GM10847 (cell line): ENCODE results near the gene SLC6A12.

Source experiments
- POLR2A ChIP-seq: IDR thresholded peaks from 2 replicates; pipeline ENCODE4 v1.6.1; 2011; ENCODE audit not compliant: insufficient read length; ENCODE audit errors: extremely low read depth

The SLC6A12 gene

DNA sequence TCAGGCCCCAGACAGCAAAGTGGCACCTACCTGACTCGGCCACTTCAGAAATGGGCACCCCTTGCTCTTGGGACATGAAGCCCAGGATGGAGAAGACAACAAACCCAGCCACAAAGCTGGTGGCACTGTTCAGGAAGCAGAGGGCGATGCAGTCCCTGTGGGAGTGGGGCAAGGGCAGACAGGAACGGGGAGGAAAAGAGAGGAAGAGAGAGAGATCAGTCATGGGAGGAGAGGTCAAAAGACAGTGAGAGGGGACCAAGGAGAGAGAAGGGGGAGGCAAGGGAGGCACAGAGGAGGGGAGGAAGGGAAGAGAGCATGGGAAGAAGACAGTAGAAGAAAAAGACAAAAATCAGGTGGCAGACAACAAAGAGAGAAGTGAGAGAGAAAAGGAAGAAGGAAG is 16.6 kb downstream of the SLC6A12 start:
- TF ChIP-seq POLR2A, result no peak

- TF ChIP-seq POLR2A, result no peak
Observed at GRCh38 chr12:196436-196835, 17.5 kb downstream of the SLC6A12 start.

DNA sequence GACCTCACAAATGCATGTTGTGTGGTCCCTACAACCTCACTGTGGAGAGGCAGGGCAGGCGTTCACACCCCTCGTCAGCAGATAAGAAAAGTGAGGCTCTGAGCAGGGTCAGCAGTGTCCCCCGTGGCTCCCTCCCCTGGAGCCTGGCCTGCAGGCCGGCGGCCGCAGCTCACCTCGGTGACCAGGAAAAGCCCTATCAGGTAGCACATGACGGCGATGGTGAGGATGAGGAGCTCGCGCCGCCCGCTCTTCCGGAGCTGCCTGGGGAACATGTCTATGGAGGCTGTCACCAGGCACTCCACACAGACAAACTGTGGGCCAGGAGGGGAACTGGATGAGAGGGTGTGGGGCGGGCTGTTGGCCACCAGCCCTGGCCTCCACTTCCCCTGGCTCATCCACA is 18.0 kb downstream of the SLC6A12 start:
- TF ChIP-seq POLR2A, result no peak

DNA sequence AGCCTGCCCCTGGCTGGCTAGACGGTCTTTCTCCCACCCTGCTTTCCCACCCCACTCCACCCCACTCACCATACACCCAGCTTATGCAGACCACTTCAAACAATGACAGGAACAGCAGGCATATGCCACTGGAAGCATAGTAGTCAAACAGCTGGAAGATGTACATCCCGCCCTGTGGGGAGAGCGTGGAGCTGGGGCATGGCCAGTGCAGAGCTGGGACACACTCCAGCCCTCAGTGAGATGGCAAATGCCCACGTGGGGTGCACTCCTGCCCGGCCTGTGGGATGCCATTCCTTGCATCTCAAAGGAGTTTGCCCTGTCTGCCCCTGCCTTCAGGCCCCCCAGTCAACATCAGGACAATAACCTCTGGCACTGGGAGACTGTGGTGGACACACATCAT is 18.8 kb downstream of the SLC6A12 start:
- TF ChIP-seq POLR2A, result no peak

GRCh38 chr12:194276-194675 is 19.7 kb downstream of the SLC6A12 start:
- no peak for TF ChIP-seq POLR2A

GRCh38 chr12:193261-193660 is 20.7 kb downstream of the SLC6A12 start:
- TF ChIP-seq POLR2A, result no peak

- no peak for TF ChIP-seq POLR2A
Observed at GRCh38 chr12:191541-191940, 22.4 kb downstream of the SLC6A12 start.

DNA sequence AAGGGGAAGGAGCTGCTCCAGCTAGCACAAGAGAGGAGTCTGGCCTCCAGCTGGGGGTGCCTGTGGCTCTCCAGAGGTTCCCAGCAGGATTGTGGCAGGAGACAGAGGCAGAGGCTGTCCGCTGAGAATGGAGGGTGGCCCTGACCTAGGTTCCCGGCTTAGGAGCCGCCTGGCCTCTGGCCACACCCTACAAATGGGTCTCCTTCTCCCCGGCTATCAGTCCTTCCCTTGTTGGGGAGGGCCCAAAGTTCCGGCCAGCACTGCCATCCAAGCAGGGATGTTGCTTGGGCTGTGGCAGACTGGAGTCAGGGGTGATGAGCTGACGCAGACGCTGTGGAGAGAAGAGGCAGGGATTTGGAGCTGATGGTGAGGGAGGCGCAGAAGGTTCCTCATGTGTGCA is 23.1 kb downstream of the SLC6A12 start:
- no peak for TF ChIP-seq POLR2A

DNA sequence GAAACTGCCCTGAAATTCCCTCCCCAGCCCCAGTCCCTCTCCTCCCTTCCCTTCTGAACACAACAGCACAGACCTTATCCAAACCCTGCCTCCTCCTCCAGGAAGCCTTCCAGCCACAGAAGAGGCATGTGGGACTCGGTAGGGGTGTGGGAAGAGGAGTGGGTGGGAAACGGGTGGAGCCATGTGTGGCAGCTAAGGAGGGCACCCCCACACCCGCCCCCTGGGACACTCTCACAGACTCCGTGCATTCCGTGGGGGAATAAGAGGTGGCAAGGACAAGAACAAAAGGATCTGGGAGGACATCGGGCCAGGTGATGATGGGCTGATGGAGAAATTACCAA is 24.4 kb downstream of the SLC6A12 start:
- TF ChIP-seq POLR2A, result no peak

DNA sequence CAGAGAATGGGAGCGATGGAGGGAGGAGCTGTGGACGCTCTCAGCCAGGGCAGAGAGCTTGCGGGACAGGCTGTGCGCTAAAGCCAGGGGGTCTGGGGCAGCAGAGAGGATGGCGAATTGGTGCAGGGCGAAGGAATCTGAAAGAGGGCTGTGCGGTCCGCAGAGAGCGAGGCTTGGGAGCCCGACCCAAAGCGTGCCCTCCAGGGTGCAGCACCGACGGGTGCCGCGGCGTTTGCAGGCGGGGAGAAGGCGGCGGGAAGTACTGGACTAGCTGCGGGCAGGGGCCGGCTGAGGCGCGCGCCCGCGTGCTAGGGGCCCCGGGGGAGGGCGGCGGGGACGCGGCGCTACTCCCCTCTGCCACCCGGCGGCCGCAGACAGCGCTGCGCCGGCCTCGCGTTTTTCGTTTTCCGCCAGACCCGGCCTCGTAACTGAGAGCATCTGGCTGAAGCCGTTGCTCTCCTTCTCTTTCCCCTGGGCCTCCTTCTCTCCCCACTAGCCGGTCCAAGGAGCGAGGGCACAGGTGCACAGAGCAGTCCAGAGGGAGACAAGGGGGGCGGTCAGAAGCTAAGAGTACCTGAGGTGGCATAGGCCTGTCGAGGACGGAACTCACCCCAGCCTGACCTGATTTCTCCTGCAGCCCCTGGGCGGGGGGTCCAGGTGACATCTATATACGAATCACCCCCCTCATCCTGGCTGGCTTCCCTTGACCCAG is 24.9 kb downstream of the SLC6A12 start:
- TF ChIP-seq POLR2A, result no peak

DNA sequence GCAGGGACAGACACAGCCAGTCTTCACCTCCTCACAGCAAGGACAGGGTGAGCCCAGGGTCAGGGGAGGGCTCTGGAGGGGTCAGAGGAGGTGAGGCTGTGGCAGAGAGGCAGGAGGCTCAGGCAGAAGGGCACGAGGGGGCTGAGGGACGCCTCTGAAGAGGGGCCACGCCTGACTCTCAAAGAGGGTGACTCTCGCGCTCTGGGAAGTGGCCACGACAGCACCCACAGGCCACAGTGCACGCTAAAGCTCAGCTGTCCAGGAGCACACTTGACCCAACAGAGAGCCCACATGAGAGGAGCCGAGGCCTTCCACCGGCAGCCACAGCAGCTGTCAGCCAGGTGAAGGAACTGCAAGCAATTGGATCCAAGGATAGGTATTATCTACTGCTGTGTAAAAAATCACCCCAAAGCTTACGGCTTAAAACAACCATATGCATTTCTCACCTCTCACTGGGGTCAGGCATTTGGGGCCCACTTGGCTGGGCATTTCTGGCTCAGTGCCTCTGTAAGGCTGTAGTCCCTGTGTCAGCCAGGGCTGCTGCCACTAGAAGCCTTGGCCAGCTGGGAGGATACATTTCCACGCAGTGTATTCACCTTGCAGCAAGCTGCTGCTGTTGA is 27.8 kb downstream of the SLC6A12 start:
- TF ChIP-seq POLR2A, result no peak

DNA sequence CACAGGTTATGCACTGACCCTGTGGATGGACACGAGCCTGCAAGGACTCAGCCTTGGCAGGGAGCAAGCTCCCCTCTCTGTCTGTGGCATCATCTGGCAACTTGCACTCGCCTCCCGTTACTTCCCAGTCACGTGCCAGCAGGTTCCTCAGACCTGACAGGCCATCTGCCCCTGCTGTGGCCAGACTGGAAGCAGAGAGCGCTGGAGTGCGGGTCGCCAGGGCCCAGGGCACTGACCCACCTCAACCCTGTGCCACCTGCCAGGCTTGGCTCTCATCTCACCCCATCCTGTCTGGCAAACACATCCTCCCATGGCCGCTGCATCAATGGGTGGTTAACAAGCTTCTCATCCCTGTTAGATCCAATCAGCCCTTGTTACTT is 28.4 kb downstream of the SLC6A12 start:
- TF ChIP-seq POLR2A, result no peak

GRCh38 chr12:184811-185575 is 29.0 kb downstream of the SLC6A12 start:
- TF ChIP-seq POLR2A, result no peak

DNA sequence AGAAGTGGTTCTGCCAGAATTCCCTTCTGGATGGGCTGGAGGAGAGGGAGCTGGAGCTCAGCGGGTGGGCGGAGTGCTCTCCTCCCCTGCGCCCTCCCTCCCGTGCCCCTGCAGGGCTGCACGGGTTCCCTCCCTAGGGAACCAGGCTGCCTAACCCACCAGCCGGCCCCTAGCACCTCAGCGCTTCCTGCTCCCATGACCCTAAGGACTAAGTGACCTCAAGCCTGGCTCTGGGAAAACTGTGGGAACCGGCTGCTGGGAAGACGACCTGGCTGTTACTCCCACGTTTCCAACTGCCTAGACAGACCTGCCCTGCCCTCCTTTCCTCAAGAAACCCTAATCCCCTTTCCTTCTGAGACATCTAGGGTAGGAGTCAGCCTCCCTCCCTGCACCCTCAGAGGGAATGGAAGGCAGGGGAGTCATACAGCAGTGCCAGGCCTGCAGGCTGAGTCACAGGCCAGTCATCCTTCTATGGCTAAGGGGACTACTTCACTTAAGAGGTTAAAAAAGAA is 31.5 kb downstream of the SLC6A12 start:
- TF ChIP-seq POLR2A, result no peak

- TF ChIP-seq POLR2A, result no peak
Observed at GRCh38 chr12:181921-182320, 32.0 kb downstream of the SLC6A12 start.

GRCh38 chr12:180445-180844 is 33.5 kb downstream of the SLC6A12 start:
- TF ChIP-seq POLR2A, result no peak
